HG02678 (cell line): ENCODE data around the gene ST3GAL6.

Source experiments
- ATAC-seq: cut with Tn5 transposase; IDR thresholded peaks from one replicate; pipeline ENCODE4 v1.9.1; 2021; ENCODE audit warnings: mild to moderate bottlenecking, moderate library complexity; ENCODE audit not compliant: unreplicated experiment

Gene ST3GAL6, protein sequence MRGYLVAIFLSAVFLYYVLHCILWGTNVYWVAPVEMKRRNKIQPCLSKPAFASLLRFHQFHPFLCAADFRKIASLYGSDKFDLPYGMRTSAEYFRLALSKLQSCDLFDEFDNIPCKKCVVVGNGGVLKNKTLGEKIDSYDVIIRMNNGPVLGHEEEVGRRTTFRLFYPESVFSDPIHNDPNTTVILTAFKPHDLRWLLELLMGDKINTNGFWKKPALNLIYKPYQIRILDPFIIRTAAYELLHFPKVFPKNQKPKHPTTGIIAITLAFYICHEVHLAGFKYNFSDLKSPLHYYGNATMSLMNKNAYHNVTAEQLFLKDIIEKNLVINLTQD

DNA sequence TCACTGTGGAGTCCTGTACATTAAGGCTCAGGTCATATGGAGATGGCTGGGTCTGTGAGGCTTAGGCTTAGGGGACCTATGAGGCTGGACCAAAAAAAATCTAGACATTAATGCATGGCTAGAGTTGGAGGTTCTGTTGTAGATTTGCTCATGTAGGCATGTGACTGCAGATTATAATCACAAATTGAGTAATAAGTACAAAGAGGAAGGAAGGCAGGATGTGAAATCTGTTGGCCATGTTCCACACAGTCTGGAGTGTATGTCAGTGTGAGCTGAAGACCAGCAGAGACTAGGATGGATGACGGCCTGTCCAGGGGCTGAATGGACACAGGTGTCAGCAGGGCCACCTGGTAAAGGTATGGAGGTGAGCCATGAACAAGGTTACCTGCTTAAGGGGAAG is at the start of gene ST3GAL6:
Gene ST3GAL6 (plus strand): TSS at position 265 of the 400 bp plus-strand sequence. CDS start 5,101 bp downstream, outside the sequence.
- peak; percentile 47 for ATAC-seq

DNA sequence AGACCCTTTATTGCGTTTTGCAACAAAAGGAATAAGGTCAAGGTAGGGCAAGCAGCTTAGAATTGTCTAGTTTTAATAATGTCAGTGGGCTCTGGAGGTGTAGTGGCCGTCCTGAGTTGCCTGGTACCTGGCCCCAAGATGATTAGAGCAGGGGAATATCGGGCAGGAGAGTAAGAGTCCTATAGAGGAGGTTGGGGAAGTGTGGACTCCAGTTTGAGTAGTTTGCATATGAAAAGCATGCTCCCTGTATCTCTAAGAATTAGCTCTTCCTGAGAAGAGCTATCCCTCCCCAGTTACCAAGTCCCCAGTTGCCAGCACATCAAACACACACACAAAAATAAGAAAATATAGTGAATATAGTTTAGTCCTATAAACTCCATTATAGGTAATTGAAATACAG is 49.2 kb upstream of the ST3GAL6 start:
- ATAC-seq: no peak

DNA sequence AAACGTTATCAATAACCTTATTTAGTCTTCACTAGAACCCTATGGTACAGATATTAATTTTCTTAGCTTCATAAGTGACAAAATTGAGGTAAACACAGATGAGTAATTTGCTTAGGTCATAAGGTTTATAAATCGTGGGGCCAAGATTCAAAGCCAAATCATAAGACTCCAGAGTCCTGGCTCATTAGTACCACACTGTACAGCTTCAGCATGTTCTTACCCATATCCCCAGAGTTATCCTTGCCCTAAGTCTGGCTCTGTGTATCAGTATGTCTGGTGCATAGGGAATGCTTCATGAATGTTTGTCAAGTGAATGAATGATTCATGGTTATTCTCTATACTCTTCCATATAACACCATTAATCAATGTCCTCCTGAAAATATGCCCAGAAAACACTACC is 45.6 kb upstream of the ST3GAL6 start:
- no peak for ATAC-seq

DNA sequence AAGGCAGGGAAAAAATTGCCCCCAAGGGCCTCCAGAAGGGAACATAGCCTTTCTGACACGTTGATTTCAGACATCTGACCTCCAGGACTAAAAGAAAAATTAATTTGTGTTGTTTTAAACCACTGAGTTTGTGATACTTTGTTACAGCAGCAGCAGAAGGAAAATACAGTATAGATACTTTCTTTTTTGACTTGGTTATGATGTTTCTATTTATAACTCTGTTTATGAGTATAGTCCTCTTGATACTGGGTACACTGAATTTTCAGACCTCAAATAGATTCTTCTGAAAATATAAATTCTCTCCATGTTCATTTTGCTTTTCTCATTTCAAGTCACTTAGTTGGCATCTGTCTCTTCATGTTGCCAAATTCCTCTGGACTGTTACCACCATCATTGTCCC is 44.4 kb upstream of the ST3GAL6 start:
- no peak for ATAC-seq

DNA sequence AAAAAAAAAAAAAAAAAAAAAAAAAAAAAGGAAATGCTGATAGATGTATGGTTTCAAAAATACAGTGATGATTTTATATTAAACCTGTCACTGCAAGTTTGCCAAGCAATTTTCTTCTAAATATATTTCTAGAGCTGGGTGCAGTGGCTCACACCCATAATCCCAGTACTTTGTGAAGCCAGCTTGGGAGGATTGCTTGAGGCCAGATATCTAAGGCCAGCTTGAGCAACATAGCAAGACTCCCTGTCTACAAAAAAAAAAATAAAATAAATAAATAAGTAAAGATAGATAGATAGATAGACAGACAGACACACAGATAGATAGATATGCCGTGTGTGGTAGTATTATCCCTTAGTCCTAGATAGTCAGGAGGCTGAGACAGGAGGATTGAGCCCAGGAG is 41.4 kb upstream of the ST3GAL6 start:
- no peak for ATAC-seq

DNA sequence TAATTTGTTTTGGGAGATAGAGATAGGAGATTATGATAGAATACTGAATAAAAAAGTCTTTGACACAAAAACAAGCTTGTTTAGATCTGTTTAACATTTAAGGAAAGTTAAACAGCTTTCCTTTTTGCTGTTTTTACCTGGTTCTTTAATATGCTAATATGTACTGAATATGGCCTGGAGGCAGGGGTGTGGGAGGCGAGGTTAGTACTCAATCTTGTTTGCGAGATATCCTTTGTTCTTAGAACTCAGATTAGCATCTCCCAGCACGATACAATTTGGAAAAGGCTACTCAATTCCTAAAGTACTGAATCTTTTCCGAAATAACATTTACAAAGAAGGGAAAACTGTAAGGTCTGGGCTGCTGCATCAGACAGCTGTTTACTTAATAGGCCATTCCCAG is 40.8 kb upstream of the ST3GAL6 start:
- no peak for ATAC-seq

DNA sequence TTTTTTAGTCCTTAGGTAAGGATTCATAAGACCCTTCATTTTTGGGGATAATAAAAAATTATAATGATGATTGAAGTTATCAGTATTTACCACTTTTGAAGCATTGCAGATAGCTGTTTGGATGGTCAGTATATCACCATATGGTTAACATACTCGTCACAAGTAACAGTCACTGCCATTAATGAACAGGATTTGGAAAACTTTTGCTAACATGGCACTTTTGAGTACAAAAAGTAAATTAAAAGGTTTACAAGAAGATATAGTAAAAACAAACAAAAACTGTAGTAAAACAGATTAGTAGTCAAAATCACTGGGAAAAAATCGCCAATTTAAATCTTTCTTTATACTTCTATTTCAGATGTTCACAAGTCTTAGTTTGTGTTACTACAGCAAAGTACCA is 37.8 kb upstream of the ST3GAL6 start:
- no peak for ATAC-seq

DNA sequence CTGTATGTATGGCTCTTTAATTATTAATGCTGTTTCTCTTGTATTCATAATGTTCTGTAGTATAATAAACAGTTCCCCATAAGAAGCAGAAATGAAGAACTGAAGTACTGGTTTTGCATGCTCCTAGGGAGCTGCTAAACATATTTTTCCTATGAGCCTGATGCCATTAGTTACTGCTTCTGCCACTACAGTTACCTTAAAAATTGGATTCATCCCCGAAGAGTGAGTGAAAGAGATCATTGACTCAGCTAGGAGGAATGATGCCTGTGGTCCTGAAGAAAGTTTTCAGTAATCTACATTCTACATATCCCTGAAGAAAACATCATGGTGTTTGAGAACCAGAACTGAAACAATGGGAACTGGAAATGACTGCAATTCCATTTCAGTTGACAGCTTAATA is 37.1 kb upstream of the ST3GAL6 start:
- no peak for ATAC-seq

DNA sequence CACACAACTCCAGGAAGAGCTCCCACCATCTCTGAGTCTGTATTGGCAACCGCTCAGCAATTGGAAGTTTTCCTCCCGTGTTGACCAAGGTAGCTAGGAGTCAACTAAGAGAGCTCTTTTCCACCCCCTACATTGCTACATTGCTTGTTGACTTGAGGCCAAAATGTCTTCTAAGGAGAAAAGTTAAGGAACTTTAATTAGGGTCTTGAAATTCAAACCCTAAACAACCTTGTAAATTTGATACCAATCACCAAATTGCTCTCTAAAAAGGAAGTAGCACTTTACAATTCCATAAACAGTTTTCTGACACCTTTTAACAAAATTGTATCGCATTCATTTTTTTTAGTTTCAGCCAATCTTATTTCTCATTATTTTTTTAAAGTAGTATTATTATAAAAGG is 35.5 kb upstream of the ST3GAL6 start:
- ATAC-seq: no peak

DNA sequence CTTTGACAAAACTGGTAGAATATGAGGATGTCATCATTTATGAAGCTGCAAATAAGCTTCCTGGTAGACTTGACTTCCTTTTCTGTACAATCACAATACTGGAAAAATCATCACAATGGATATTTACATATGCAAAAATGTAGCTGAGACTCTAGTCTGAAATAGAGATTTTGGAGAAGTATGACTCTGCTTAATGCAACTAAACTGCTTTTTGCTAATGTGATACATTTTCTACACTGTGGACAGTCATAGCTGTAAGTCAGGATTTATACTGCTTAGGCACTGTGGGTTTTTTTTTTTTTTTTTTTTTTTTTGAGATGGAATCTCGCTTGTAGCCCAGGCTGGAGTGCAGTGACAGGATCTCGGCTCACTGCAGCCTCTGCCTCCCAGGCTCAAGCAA is 34.5 kb upstream of the ST3GAL6 start:
- ATAC-seq: no peak

DNA sequence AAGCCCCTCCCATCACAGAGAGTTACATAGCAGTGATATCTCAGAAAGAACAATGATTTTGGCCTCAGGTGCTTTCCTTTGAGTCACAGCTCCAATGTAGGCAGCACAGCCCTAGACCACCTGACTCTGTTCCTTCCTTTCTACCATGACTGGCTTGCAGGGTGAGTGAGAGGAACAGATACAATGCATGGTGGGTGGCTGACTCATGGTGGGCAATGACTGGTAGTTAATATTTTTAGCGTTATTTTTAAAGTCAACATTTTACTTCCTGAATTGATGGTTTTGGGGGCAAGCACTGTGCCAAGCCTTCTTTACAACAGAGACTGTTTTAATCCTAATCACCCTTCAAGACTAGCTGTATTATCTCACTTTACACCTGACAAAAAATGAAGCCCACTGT is 32.8 kb upstream of the ST3GAL6 start:
- peak; percentile 38 for ATAC-seq

DNA sequence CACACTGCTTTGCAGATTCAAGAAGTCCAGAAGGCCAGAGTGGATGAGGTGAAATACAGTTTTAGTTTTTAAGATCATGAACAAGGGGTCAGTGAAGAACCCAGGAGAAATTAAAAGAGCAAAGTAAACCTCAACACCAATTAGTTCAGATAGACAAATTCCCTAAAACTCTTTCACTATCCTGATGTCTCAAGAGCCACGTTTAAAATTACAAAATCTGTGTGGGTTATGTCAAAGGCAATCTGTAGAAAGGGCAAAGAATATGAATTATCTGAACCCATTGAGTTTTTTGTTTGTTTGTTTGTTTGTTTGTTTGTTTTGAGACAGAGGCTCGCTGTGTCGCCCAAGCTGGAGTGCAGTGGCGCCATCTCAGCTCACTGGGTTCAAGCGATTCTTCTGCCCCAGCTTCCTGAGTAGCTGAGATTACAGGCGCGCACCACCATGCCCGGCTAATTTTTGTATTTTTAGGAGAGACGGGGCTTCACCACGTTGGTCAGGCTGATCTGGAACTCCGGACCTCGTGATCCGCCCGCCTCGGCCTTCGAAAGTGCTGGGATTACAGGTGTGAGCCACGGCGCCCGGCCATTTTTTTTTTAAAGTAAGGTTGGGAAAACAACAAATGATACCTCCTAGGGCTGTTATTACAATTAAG is 32.1 kb upstream of the ST3GAL6 start:
- ATAC-seq: no peak

DNA sequence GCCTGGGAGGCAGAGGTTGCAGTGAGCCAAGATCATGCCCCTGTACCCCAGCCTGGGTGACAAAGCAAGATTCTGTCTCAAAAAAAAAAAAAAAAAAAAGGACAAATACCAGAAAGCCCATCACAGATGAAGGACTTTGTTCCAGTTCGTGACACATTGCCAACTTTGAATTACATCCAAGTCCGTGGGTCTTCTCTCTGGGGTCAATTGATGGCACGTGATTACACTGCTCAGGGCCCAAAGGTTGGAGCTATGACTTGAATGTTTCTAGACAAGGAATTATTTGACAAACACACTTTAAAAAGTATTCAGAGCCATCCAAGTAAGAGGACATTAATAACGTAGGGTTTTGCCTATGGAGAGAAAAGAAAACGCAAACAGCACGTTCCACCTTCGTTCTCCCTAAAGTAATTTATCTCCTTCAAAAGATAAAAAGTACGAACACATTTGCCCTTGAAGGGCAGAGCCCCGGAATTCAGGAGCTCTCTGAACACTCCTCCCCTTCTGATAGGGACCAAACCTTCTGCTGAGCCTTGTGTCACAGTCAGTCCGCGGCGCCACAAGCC is 31.3 kb upstream of the ST3GAL6 start:
- peak; percentile 45 for ATAC-seq

DNA sequence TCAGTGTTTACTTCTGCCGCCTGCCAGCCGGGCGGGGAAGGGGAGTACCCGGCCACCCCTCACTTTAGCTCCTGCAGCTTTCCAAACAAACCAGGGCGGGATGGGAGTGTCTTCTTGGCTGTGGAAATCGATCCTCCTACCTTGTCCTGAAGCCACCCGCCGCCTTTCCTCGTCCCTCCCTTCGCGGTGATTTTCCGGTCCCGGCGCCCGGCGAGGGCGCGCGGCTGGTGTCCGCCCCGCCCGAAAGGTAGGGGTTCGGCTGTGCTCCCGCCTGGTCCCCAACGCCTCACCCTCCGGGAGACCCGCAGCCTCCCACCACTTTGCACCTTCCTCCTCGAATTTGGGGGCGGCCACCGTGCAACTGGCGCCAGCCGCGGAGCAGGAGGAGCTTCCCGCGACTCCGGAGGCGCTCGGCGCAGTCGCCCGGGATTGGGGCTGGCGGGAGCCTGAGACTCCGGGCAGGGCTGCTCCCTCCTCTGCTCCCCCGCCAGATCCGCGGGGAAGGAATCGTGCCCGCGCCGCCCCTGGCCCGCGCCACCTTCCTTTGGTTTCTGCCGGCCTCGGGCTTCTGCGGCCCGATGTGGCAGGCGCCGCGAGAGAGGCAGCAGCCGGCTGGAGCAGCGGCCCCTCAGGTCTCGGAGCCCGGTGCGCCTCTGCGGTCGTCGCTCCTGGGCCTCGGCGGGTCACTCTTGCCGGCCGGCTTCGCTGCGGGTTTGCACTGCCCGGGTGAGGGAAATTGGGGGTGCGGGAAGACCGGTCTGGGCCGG is 30.7 kb upstream of the ST3GAL6 start:
- peak; percentile 35 for ATAC-seq

DNA sequence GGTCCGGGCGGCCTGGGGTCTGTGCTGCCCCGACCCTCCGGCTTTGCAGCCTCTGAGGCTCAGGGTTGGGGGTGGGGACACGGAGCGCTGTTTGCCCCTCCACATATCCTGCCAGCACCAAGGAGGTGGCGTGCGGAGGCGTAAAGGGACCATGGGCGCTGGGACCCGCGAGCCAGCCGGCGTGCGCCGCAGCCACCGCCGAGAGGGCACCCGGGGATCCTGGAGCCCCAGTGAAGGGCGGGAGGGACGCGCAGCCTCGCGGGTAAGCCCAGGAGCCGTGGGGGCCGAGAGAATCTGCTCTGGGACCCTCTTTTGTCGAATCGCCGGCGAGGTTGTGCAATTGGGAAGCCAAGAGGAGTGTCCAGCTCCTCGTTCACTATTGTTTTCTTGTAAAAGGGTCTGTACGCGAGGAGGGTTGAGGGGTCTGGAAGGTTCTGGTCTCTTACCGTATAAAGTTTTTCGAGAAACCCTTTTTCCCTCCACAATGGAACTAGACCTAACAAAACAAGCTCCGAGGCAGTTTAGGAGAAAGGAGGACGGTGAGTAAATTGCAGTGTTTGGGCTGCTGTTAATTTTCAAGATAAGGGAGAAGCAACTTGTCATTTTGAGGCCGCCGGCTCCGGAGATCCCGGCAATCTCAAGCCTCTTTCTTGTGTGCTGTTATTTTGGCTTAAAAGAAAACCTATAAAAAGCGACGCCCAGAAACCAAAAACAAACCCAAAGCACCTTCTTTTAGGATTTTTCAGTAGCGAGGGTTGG is 29.9 kb upstream of the ST3GAL6 start:
- ATAC-seq: peak; percentile 33

DNA sequence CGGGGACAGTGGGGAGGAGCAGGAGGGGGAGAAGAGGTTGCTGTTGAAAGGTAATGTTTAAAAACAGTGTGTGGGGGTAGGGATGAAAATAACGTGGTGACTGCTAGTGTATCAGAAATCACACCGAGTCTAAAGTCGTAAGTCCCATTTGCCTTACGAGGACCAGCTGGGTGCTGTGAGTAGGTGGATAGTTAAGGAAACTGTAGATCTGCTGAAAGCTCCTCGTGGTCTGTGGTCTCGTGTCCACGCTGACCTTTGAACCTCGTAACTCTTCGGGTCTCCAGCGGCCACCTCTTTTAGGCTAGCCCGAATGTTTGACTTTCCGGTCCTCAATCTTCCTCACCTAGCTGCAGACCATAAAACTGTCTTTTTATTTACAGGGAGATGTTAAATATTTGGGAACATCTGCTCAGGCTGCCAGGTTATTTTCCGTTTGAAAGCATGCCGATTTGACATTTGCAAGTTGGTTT is 29.3 kb upstream of the ST3GAL6 start:
- ATAC-seq: peak; percentile 32

DNA sequence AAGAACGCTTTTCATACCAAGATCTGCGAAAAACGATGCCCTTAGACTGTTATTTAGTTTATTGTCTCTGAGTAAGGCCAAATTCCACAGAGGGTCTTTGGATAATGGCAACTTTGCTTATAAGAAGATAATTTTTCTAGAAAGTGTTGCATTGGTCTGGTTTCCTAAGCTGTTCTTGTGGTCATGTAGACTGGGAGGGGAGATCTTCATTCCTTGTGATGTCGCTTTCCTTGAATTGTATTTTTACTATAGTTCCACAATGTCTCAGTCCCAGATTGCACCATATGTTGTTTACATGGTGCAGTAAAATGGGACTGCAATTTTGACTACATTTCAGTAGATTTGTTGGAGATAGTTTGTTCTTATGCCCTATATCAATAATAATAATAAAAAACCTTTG is 28.8 kb upstream of the ST3GAL6 start:
- no peak for ATAC-seq

DNA sequence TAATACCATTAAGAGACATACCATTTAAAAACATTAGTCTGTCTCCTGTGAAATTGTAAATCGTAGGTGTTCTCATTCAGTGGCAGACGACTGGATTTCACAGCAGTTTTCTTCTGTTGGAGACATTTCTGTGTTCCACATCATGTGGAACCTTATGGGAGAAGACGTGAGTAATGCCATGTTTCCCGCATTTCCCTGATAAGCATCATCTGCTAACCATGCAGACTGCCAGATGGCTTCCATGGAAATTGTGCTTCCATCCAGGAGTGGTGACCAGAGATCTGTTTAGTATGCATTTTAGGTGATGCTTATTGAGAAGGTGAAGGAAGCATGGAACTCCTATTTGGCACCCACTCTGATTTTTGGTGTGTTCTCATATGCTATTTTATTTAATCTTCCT is 28.4 kb upstream of the ST3GAL6 start:
- ATAC-seq: no peak

DNA sequence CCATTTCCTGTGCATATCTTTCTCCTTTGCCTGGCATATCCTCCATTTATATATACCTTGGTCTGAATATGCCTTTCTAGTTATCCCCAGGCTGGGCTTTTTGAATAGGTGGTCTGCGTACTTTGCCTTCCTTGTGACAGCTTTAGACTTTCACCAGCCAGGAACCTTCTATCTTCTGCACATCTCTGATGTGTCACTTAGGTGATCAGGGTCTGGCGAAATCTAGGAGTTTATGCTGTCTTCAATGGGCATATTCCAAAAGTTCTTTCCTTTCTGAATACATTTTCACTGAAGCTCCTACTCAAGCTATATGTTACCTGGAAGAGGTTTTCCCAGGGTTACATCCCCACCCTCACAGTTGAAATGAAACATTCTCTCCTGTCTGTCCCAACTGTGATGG is 27.8 kb upstream of the ST3GAL6 start:
- ATAC-seq: no peak

DNA sequence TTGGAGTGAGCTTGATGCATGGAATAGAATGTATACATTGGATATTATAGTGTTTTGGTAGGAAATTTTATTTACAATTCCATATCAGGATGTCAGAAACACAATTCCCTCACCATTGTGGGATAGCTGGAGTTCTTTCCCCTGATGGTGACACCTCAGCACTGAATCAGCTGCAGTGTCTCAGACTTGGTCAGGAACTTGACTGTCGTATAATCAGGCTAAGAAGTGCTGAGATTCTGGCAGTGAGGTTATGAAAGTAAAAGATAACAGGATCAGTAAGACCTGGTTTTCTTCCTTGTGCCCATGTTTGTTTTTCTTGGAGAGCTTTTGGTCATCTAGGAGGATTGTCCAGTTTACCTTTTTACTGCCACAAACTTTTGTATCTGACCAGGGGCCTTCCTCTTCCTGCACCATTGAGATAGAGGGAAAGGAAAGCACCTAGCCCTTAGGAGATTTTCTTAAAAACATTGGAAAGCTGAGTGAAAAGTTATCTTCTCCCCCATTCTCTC is 27.3 kb upstream of the ST3GAL6 start:
- no peak for ATAC-seq

DNA sequence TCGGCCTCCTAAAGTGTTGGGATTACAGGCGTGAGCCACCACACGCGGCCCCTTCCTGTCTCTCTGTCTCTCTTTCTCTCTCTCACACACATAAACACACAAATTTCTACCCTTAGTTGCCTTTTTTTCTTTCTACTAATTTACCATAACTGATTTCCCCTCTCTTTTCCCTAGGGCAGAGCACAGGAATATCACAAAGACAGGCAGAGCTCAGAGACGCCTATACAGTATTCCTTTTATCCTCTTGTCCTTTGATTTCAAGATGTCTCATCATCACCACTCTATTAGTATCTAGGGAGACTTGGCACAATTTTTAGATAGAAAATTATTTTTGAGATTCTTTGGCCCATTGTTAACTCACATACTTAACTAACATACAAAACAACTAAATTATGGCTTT is 25.8 kb upstream of the ST3GAL6 start:
- ATAC-seq: no peak
